PFSK-1 (cell line): ENCODE results near the gene TMEM11.

Source experiments
- FOXP2 ChIP-seq: optimal IDR thresholded peaks from 2 replicates; pipeline ENCODE3; 2011; ENCODE audit warnings: borderline replicate concordance, control low read depth, inconsistent platforms; ENCODE audit not compliant: insufficient read depth; ENCODE audit errors: extremely low read length, extremely low read depth
- POLR2AphosphoS5 ChIP-seq: IDR thresholded peaks from 2 replicates; pipeline ENCODE4 v1.6.1; 2012; ENCODE audit warnings: low read depth, mild to moderate bottlenecking, control low read depth, low read length, moderate library complexity
- REST ChIP-seq, 2 experiments: IDR thresholded peaks; 2 replicates each; pipeline versions ENCODE4 v1.6.1 to v1.8.0; 2011 to 2012; ENCODE audit warnings: low read depth in 2 of 2, low read length in 2 of 2, control low read depth in 1 of 2, inconsistent platforms in 1 of 2, mild to moderate bottlenecking in 1 of 2, moderate library complexity in 1 of 2; ENCODE audit not compliant: insufficient read depth in 1 of 2
- SIN3A ChIP-seq: IDR thresholded peaks from 2 replicates; pipeline ENCODE4 v1.6.1; 2012; ENCODE audit warnings: mild to moderate bottlenecking, low read length, moderate library complexity, borderline replicate concordance; ENCODE audit not compliant: insufficient read depth
- TAF1 ChIP-seq: IDR thresholded peaks from 2 replicates; pipeline ENCODE4 v1.6.1; 2012; ENCODE audit warnings: low read length, control low read depth, borderline replicate concordance; ENCODE audit not compliant: insufficient read depth

GRCh38 chr17:21167303-21167702, 46.7 kb downstream of the TMEM11 start:
- TF ChIP-seq POLR2AphosphoS5 (no peak), SIN3A (no peak), REST (IDR thresholded peaks at IDR 0.05; ENCODE audit: insufficient read depth in 1 of 2, low read depth in 2 of 2, low read length in 2 of 2) (no peak), TAF1 (no peak), FOXP2 (no peak)
